Suprapubic skin (tissue), 3 donors: ENCODE data around the gene FAM81B.

ENCODE experiments used
- EP300 ChIP-seq: sonication (generic); formaldehyde crosslinking; IDR thresholded peaks from one replicate; pipeline ENCODE4 v1.6.1; 2017; ENCODE audit warnings: antibody characterized with exemption
- POLR2A ChIP-seq, 2 donors: fragments of 450-650 bp; IDR thresholded peaks; one replicate each; pipeline ENCODE4 v1.6.1; 2017; ENCODE audit warnings: antibody characterized with exemption in 2 of 2, mild to moderate bottlenecking in 2 of 2, moderate library complexity in 2 of 2
- TF ChIP-seq, protein P1 (sequence below), 2 donors: fragments of 200-600 bp in 1 of 2; fragments of 450-650 bp in 1 of 2; sonication (generic) in 1 of 2; IDR thresholded peaks; one replicate each; pipeline ENCODE4 v1.5.1; 2016 to 2019; ENCODE audit warnings: antibody characterized with exemption in 2 of 2, mild to moderate bottlenecking in 1 of 2, moderate library complexity in 1 of 2

GRCh38 chr5:95350631-95351030, 40.5 kb upstream of the FAM81B start:
- TF ChIP-seq, protein P1, sequence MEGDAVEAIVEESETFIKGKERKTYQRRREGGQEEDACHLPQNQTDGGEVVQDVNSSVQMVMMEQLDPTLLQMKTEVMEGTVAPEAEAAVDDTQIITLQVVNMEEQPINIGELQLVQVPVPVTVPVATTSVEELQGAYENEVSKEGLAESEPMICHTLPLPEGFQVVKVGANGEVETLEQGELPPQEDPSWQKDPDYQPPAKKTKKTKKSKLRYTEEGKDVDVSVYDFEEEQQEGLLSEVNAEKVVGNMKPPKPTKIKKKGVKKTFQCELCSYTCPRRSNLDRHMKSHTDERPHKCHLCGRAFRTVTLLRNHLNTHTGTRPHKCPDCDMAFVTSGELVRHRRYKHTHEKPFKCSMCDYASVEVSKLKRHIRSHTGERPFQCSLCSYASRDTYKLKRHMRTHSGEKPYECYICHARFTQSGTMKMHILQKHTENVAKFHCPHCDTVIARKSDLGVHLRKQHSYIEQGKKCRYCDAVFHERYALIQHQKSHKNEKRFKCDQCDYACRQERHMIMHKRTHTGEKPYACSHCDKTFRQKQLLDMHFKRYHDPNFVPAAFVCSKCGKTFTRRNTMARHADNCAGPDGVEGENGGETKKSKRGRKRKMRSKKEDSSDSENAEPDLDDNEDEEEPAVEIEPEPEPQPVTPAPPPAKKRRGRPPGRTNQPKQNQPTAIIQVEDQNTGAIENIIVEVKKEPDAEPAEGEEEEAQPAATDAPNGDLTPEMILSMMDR (IDR thresholded peaks at IDR 0.05) = no peak
- no peak for TF ChIP-seq EP300
- no peak for TF ChIP-seq POLR2A (IDR thresholded peaks at IDR 0.05)
